NT2/D1 (cell line): ENCODE data around the gene NAP1L1.

ENCODE experiments used
- SUZ12 ChIP-seq: IDR thresholded peaks from 2 replicates; pipeline ENCODE4 v1.6.1; 2011; ENCODE audit not compliant: insufficient read length, insufficient read depth; ENCODE audit errors: extremely low read depth
- ZNF274 ChIP-seq: IDR thresholded peaks from 2 replicates; pipeline ENCODE4 v1.6.1; 2011; ENCODE audit warnings: mild to moderate bottlenecking, low read depth, low read length

DNA sequence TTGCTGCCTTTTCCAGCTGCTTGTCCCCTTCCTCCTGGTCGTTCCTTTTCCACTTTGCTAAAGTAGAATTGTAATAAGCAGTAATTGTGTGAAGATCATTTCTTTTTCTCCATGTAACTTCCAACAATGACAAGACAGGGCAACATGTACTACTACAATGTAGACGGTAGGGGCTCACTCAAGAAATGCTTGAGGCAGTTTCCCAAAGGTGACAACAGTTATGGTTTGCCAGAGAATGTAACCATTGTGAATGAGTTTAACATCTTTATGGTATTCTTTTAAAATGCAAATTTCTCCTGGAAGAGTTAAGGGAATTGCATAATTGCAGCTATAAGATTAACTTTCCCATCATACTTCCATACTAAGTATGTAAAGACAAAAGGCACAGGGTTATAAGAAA, 29.1 kb downstream of the NAP1L1 start:
- no peak for TF ChIP-seq SUZ12
- no peak for TF ChIP-seq ZNF274
